ENCODE results near the gene AKAP6.
"Not testable (repeated sequence)": the region's sequence is repeated elsewhere in the genome, so short reads cannot be mapped to it uniquely, and the experiment has no call there.

Gene AKAP6

DNA sequence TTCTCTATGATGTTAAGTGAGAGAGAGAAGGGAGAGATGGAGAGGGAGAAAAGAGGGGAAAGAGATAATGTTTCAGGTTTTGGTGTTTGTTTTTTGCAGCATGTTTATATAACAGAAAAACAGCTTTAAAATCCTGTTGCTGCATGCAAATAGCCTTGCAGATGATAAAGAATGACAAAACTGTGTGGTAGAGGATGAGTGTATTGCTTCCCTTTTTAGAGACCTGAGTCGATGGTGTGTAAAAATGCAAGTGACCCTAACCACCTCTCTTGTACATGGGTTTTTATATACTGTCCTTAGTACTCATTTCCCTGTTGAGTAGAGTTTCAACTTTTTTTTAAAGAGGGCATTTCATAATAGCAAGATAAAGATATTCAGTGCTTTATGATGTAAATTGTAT lies 249.1 kb downstream of the AKAP6 start:
- ATAC-seq (replicated peaks) (no peak), DNase-seq (no peak)
- no peaks in the 10 kb centered on the region for H3K4me1 Mint-ChIP-seq (ENCODE audit: low read depth in 2 of 2)
- H3K4me3 Mint-ChIP-seq: no peak overlapping the region
- no peaks in the 10 kb centered on the region for H3K27me3 Mint-ChIP-seq
- no peaks in the 10 kb centered on the region for H3K36me3 Mint-ChIP-seq (ENCODE audit: insufficient read depth)
- no peaks in the 10 kb centered on the region for H3K9me3 Mint-ChIP-seq
- no peak overlapping the region for H3K27ac Mint-ChIP-seq

DNA sequence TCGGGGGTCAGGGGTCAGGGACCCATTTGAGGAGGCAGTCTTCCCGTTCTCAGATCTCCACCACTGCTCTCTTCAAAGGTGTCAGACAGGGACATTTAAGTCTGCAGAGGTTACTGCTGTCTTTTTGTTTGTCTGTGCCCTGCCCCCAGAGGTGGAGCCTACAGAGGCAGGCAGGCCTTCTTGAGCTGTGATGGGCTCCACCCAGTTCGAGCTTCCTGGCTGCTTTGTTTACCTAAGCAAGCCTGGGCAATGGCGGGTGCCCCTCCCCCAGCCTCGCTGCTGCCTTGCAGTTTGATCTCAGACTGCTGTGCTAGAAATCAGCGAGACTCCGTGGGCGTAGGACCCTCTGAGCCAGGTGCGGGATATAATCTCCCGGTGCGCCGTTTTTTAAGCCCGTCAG lies 254.3 kb downstream of the AKAP6 start:
- H3K4me3 Mint-ChIP-seq: not testable (repeated sequence)

GRCh38 chr14:32584079-32584478 lies 255.0 kb downstream of the AKAP6 start:
- H3K9me3 Mint-ChIP-seq: no peaks in the 10 kb centered on the region
- DNase-seq: no peak
- no peak for ATAC-seq (replicated peaks)

More for the DNA sequence above, 254.3 kb downstream of the AKAP6 start:
- ATAC-seq (replicated peaks); H3K36me3 Mint-ChIP-seq (ENCODE audit: insufficient read depth); H3K4me1 Mint-ChIP-seq (ENCODE audit: low read depth in 2 of 2); DNase-seq; H3K27ac Mint-ChIP-seq; H3K9me3 Mint-ChIP-seq: not testable (repeated sequence)
- H3K27me3 Mint-ChIP-seq: peaks cover 0 to 12% of the 10 kb centered on the region in 2 donors

GRCh38 chr14:32587461-32587860 lies 258.4 kb downstream of the AKAP6 start:
- Mint-ChIP-seq H3K4me3 (no peak overlapping the region), H3K36me3 (ENCODE audit: insufficient read depth) (no peaks in the 10 kb centered on the region), H3K9me3 (peaks cover 0 to 4% of the 10 kb centered on the region in 2 donors), H3K27ac (no peak overlapping the region), H3K4me1 (ENCODE audit: low read depth in 2 of 2) (no peaks in the 10 kb centered on the region), H3K27me3 (peaks cover 0 to 12% of the 10 kb centered on the region in 2 donors)
- no peak for DNase-seq
- ATAC-seq (replicated peaks): no peak

More at GRCh38 chr14:32584079-32584478, 255.0 kb downstream of the AKAP6 start:
- H3K36me3 Mint-ChIP-seq (ENCODE audit: insufficient read depth): no peaks in the 10 kb centered on the region
- no peak overlapping the region for H3K4me3 Mint-ChIP-seq
- no peak overlapping the region for H3K27ac Mint-ChIP-seq
- H3K27me3 Mint-ChIP-seq: peaks cover 0 to 12% of the 10 kb centered on the region in 2 donors
- H3K4me1 Mint-ChIP-seq (ENCODE audit: low read depth in 2 of 2): no peaks in the 10 kb centered on the region

DNA sequence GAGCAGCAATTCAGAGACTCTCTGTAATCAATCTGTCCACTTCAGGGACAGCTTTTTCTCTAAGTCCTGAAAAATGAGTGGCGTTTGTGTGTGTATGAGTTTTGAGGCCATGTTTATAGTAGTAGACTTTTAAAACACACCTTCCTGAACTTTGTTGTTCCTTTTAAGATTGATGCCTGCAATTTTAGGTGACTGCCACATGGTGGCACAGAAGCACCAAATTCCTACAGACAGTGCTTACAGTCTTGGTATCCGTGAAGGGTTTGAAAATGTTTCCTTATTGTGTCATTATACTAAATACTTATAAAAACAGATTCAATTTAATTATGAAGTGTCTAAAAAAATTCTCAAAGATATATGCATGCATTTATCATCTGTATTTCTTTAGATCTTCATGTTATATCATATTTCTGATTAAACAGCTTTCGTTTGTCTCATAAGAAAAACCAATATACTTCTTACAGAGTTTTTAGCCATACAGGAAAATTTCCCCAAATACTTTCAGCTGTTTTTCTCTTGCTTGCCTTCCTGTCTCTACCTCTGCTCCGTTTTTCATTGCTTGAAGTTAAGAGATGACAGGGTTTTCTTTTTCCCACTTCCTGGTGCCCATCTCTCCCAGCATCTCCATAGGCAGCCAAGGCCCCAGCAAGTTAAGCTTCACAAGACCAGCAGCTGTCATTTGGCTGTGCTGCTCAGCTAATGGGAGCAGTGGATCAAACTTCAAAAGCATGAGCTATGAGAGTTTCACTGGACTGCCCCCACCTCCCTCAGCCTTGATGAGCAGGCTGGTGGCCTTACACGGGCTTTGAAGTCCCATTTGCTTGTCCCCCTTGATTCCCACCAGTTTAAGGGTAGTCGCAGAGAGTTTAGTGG lies 259.6 kb downstream of the AKAP6 start:
- H3K27me3 Mint-ChIP-seq: peaks cover 0 to 12% of the 10 kb centered on the region in 2 donors
- no peak for ATAC-seq (replicated peaks)
- peaks cover 0 to 4% of the 10 kb centered on the region in 2 donors for H3K9me3 Mint-ChIP-seq
- H3K4me1 Mint-ChIP-seq (ENCODE audit: low read depth in 2 of 2): no peaks in the 10 kb centered on the region
- H3K4me3 Mint-ChIP-seq: no peak overlapping the region
- H3K36me3 Mint-ChIP-seq (ENCODE audit: insufficient read depth): no peaks in the 10 kb centered on the region
- no peak overlapping the region for H3K27ac Mint-ChIP-seq
- no peak for DNase-seq

- Mint-ChIP-seq H3K27me3 (peaks cover 0 to 10% of the 10 kb centered on the region in 2 donors), H3K36me3 (ENCODE audit: insufficient read depth) (no peaks in the 10 kb centered on the region), H3K9me3 (peaks cover 0 to 4% of the 10 kb centered on the region in 2 donors), H3K4me1 (ENCODE audit: low read depth in 2 of 2) (no peaks in the 10 kb centered on the region), H3K4me3 (no peak overlapping the region), H3K27ac (no peak overlapping the region)
- no peak for ATAC-seq (replicated peaks)
- no peak for DNase-seq
These were observed 261.1 kb downstream of the AKAP6 start for GRCh38 chr14:32590157-32590556.

GRCh38 chr14:32593290-32593942 lies 264.3 kb downstream of the AKAP6 start:
- Mint-ChIP-seq H3K36me3 (ENCODE audit: insufficient read depth) (no peaks in the 10 kb centered on the region), H3K27ac (no peak overlapping the region), H3K4me1 (ENCODE audit: low read depth in 2 of 2) (no peaks in the 10 kb centered on the region), H3K4me3 (no peak overlapping the region), H3K27me3 (no peaks in the 10 kb centered on the region), H3K9me3 (peaks cover 0 to 6% of the 10 kb centered on the region in 2 donors)
- ATAC-seq (replicated peaks) (no peak), DNase-seq (no peak)

DNA sequence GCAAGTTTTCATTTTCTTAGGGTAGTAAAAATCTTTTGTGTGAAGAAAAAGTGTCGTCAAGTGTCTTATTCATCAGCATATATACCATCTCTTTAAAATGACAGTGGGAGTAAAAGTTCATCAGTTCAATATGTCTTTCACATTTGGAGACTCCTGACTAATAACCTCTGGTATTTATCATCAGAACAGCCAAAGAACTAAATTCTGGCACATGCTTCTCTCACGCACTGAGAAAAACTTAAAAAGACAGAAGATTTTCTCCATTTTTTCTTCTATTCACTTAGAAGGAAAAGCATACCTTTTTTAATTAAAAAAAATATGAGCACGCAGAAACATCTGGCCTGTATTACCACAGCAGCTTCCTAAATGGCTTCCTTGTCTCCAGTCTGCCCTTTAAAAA lies 265.7 kb downstream of the AKAP6 start:
- Mint-ChIP-seq H3K9me3 (peaks cover 0 to 6% of the 10 kb centered on the region in 2 donors), H3K27me3 (no peaks in the 10 kb centered on the region), H3K4me1 (ENCODE audit: low read depth in 2 of 2) (no peaks in the 10 kb centered on the region), H3K4me3 (no peak overlapping the region), H3K36me3 (ENCODE audit: insufficient read depth) (no peaks in the 10 kb centered on the region), H3K27ac (no peak overlapping the region)
- ATAC-seq (replicated peaks): no peak
- DNase-seq: no peak

- Mint-ChIP-seq H3K9me3 (peaks cover 0 to 6% of the 10 kb centered on the region in 2 donors), H3K4me1 (ENCODE audit: low read depth in 2 of 2) (no peaks in the 10 kb centered on the region), H3K27me3 (no peaks in the 10 kb centered on the region), H3K4me3 (no peak overlapping the region), H3K27ac (no peak overlapping the region), H3K36me3 (ENCODE audit: insufficient read depth) (no peaks in the 10 kb centered on the region)
- DNase-seq (no peak), ATAC-seq (replicated peaks) (no peak)
These were observed 266.4 kb downstream of the AKAP6 start for GRCh38 chr14:32595497-32595896.

GRCh38 chr14:32596390-32596789 lies 267.3 kb downstream of the AKAP6 start:
- H3K4me1 Mint-ChIP-seq (ENCODE audit: low read depth in 2 of 2): no peaks in the 10 kb centered on the region
- no peak for DNase-seq
- no peaks in the 10 kb centered on the region for H3K36me3 Mint-ChIP-seq (ENCODE audit: insufficient read depth)

DNA sequence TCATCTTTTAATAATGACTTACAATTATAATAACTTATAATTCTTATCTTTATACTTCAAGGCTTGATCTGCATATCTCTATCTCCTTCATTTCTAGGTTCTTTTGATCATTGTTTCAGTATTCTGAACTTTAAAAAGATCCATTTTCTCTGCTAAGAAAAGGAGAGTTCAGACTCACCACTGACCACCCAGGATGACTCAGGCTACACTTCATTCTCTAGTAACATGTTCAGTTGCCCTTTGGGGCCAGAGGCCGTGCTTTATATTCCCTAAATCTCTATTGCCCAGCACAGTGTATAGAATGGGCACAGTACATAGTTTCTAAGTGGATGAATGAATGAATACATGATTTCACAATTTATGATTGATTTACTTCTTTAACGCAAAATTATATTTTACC lies 268.7 kb downstream of the AKAP6 start:
- Mint-ChIP-seq H3K4me3 (no peak overlapping the region), H3K9me3 (peaks cover 0 to 2% of the 10 kb centered on the region in 2 donors), H3K27me3 (no peaks in the 10 kb centered on the region), H3K27ac (no peak overlapping the region), H3K36me3 (ENCODE audit: insufficient read depth) (no peaks in the 10 kb centered on the region), H3K4me1 (ENCODE audit: low read depth in 2 of 2) (no peaks in the 10 kb centered on the region)
- no peak for ATAC-seq (replicated peaks)
- DNase-seq: no peak

More at GRCh38 chr14:32596390-32596789, 267.3 kb downstream of the AKAP6 start:
- H3K27me3 Mint-ChIP-seq: no peaks in the 10 kb centered on the region
- peaks cover 0 to 6% of the 10 kb centered on the region in 2 donors for H3K9me3 Mint-ChIP-seq
- H3K4me3 Mint-ChIP-seq: no peak overlapping the region
- no peak for ATAC-seq (replicated peaks)
- no peak overlapping the region for H3K27ac Mint-ChIP-seq

- ATAC-seq (replicated peaks): no peak
- Mint-ChIP-seq H3K27me3 (no peaks in the 10 kb centered on the region), H3K27ac (no peak overlapping the region), H3K9me3 (peaks cover 0 to 2% of the 10 kb centered on the region in 2 donors), H3K4me3 (no peak overlapping the region), H3K36me3 (ENCODE audit: insufficient read depth) (no peaks in the 10 kb centered on the region), H3K4me1 (ENCODE audit: low read depth in 2 of 2) (no peaks in the 10 kb centered on the region)
- no peak for DNase-seq
These were observed 272.0 kb downstream of the AKAP6 start for GRCh38 chr14:32601069-32601468.

DNA sequence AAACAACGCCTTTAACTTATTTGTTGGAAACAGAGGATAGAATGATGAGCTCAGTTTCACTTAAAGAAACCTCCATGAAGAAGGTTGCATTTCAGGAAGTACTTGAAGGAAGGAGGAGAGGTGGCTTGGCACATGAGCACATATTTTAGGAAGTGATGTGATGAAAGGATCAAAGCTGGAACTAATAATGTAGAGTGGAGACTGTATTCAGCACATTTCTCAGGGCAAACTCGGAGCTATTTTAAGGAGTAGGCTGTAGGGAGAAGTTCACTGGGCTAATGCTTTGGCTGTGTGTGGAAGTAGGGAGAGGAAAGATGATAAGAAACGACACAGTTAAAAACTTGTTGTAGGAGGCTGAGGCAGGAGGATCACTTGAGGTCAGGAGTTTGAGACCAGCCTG lies 272.8 kb downstream of the AKAP6 start:
- H3K9me3 Mint-ChIP-seq: peaks cover 0 to 2% of the 10 kb centered on the region in 2 donors
- DNase-seq (no peak), ATAC-seq (replicated peaks) (no peak)
- H3K27me3 Mint-ChIP-seq: no peaks in the 10 kb centered on the region
- no peak overlapping the region for H3K27ac Mint-ChIP-seq
- H3K36me3 Mint-ChIP-seq (ENCODE audit: insufficient read depth): no peaks in the 10 kb centered on the region
- no peak overlapping the region for H3K4me3 Mint-ChIP-seq
- no peaks in the 10 kb centered on the region for H3K4me1 Mint-ChIP-seq (ENCODE audit: low read depth in 2 of 2)

GRCh38 chr14:32602699-32603098 lies 273.6 kb downstream of the AKAP6 start:
- ATAC-seq (replicated peaks): no peak
- no peak overlapping the region for H3K27ac Mint-ChIP-seq
- no peaks in the 10 kb centered on the region for H3K27me3 Mint-ChIP-seq
- no peaks in the 10 kb centered on the region for H3K4me1 Mint-ChIP-seq (ENCODE audit: low read depth in 2 of 2)
- DNase-seq: no peak
- no peaks in the 10 kb centered on the region for H3K9me3 Mint-ChIP-seq
- H3K4me3 Mint-ChIP-seq: no peak overlapping the region
- H3K36me3 Mint-ChIP-seq (ENCODE audit: insufficient read depth): no peaks in the 10 kb centered on the region
